Stimulated activated CD4-positive, alpha-beta T cell treated with anti-CD3 and anti-CD28 coated beads, Interleukin-2, amount 100 ng/mL, for 24 hours (primary cell): ENCODE data around the gene TXLNA.
A peak's percentile ranks its signal among the peaks of the same experiment; 100 is the strongest.
"Not testable (repeated sequence)": the region's sequence is repeated elsewhere in the genome, so short reads cannot be mapped to it uniquely, and the experiment has no call there.

Source experiments
- DNase-seq, 2 donors: peaks; one replicate each; pipeline ENCODE4 v3.0.0-alpha.2; 2020

TXLNA gene

GRCh38 chr1:32179443-32180185 is at the start of gene TXLNA:
Gene TXLNA (plus strand): TSS chr1:32179675. CDS start chr1:32180346, 671 bp downstream.
- peak; percentile 90 to 93 for DNase-seq

- not testable (repeated sequence) for DNase-seq
Observed at GRCh38 chr1:32133950-32134280, 45.6 kb upstream of the TXLNA start.

DNA sequence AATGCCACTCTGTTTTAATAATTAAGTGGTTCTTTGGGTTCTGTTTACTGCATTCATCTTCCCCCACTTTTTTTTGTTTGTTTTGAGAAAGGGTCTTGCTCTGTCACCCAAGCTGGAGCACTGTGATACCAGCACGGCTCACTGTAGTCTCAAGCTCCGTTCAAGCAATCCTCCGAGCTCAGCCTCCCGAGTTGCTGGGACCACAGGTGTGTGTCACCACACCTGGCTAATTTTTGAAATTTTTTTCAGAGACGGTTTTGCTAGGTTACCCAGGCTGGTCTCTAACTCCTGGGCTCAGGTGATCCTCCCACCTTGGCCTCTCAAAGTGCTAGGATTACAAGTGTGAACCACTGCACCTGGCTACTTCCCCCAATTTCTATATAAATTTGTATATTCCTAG is 42.4 kb upstream of the TXLNA start:
- DNase-seq: no peak

GRCh38 chr1:32138965-32139364 is 40.5 kb upstream of the TXLNA start:
- DNase-seq: no peak

DNA sequence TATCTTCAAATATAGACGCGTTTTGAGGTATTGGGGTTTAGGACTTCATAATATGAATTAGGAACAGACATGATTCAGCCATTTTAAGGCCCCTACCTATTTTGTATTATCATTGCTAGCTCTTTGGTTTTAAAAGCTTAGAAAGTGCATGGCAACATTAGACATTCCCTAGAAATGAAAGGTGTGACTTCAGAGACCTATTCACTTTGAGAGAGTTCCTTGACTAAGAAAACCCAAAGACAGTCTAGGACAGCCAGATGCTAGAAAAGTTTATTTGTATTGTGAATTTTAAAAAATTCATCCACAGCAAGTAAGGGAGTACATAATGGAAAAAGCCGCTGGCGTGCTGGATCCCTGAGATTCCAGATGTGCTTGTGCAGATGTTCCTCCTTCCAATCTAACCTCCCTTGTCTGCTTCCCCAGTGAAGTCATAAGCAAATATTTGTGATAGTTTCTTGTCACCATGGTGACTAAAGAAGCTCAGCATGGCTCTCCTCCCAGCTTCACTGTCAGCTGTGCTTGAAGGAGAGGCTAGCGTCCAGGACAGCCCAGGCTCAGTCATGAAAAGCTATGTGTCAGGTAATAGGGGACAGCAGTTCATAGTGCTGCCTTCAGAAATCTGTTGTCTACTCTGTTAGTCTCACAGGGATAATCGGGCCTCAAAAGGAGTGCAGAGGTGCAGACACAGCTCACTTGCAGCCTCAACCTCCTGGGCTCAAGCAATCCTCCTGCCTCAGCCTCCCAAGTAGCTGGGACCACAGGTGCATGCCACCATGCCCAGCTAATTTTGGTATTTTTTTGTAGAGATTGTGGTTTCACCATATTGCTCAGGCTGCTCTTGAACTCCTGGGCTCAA is 36.8 kb upstream of the TXLNA start:
- DNase-seq: no peak

DNA sequence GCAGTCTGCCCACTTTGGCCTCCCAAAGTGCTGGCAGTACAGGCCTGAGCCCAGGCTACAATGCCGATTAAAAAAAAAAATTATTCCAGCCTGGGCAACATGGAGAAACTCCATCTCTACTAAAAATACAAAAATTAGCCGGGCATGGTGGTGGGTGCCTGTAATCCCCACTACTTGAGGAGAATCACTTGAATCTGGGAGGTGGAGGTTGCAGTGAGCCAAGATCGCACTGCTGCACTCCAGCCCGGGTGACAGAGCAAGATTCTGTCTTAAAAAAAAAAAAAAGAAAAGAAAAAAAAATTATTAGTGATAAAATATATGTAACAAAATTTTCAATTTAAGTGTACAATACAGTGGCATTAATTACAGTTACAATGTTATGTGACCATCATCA is 36.2 kb upstream of the TXLNA start:
- not testable (repeated sequence) for DNase-seq

DNA sequence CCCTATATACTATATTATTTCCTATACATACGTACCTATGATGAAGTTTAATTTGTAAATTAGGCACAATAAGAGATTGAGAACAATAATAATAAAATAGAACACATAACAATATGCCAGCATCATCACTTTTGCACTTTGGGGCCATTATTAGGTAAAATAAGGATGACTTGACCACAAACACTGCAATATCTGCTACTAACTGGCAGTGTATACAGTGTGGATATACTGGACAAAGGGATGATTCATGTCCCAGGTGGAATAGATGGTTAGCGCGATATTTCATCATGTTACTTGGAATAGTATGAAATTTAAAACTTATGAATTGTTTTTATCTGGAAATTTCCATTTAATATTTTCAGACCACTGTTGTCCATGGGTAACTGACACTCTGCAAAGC is 35.4 kb upstream of the TXLNA start:
- DNase-seq: no peak

DNA sequence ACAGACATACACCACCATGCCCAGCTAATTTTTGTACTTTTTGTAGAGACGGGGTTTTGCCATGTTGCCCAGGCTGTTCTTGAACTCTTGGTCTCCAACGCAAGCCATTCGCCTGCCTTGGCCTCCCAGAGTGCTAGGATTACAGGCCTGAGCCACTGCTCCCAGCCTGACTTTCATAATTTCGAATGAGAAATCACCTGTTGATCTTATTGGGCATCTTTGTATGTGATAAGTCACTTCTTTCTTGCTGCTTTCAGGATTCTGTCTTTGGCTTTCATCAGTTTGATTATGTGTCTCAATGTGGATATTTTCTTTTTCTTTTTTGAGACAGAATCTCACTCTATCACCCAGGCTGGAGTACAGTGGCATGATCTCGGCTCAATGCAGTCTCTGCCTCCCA is 31.7 kb upstream of the TXLNA start:
- not testable (repeated sequence) for DNase-seq

- DNase-seq: no peak
Observed at GRCh38 chr1:32150847-32151246, 28.6 kb upstream of the TXLNA start.

- no peak for DNase-seq
Observed at GRCh38 chr1:32151319-32151787, 28.1 kb upstream of the TXLNA start.

- DNase-seq: no peak
Observed at GRCh38 chr1:32159189-32159588, 20.3 kb upstream of the TXLNA start.

DNA sequence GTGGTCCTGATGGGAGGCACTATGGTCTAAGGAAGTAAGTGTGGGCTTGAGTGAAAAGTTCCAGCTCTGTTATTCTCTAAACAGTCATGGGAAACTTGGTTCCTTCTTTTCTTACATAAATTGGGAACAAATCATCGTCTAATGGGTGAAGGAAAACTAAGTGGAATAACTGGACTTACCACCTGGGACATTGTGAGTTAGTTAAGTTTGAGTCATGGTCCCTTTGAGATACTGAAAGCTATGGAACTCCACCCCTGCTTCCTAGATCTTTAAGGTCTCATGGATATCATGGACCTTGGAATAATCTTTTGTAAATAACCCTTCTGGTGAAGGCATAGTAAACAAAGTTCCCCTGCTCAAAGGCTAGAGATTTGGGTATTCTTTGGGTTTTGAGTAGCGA is 16.1 kb upstream of the TXLNA start:
- no peak for DNase-seq

GRCh38 chr1:32165633-32166032 is 13.8 kb upstream of the TXLNA start:
- not testable (repeated sequence) for DNase-seq

DNA sequence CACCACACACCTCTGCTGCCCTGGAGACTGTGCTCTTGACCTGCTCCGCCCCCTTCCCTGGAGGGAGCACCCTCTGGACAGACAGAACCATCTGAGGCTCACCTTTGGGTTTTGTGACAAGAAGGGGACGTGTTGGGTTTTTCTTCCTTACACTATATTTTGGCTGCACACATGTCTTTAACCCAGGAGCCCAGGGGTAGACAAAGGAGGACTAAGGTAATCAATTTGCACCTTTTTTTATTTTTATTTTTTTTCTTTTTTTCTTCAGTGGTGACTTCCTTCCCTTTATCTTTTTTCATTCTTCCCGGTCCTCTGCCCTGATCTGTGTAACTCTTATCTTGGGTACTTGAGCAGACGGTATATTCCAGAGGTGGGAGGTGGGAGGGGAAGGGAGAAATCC is 8.5 kb upstream of the TXLNA start:
- DNase-seq: no peak

GRCh38 chr1:32172621-32173245 is 6.7 kb upstream of the TXLNA start:
- DNase-seq: no peak

GRCh38 chr1:32178380-32179192 is 889 bp upstream of the TXLNA start:
- DNase-seq: no peak

DNA sequence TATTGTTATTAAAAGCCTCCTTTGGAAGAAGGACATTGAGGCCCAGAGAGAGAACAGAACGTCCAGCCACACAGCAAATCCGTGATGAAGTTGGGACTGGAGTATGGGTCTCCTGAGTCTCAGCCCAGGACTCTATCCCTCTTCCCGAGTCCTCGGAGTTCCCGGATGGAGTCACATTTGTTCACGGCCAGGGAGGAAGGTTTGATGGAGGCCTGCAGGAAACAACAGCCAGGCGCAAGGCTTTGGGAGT is 357 bp upstream of the TXLNA start:
- no peak for DNase-seq

- peak; percentile 45 to 53 for DNase-seq
Observed at GRCh38 chr1:32180186-32181060, 948 bp downstream of the TXLNA start.

GRCh38 chr1:32181065-32181464 is 1.6 kb downstream of the TXLNA start:
- no peak for DNase-seq

- no peak for DNase-seq
Observed at GRCh38 chr1:32181563-32181962, 2.1 kb downstream of the TXLNA start.

- no peak for DNase-seq
Observed at GRCh38 chr1:32182060-32182459, 2.6 kb downstream of the TXLNA start.

GRCh38 chr1:32184650-32185049 is 5.2 kb downstream of the TXLNA start:
- no peak for DNase-seq
